ENCODE results near the gene WDR17.

The WDR17 gene

DNA sequence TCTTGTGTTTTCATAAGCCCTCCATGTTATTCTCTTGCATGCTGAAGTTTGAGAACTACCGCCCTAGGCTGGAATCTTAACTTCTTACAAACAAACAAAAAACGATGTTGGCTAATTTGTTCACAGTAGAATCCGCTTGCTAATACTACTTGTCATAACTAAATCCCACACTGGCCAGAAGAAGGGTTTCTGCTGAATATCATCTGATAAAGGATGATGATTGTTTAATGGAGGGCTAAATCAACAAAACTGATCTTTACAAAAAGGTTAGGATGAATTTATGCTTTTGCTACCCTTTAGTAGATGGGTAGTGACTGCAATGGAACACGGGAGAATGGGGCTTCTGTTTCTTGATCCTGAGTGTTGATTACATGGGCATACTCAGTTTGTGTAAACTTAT lies 87.5 kb downstream of the WDR17 start:
- H3K27ac ChIP-seq = no peak overlapping the region
- TF ChIP-seq ZFX (IDR thresholded peaks at IDR 0.05) (no peak), CTCF (conservative IDR thresholded peaks at IDR 0.05) (no peak)

GRCh38 chr4:176156656-176157055 lies 91.0 kb downstream of the WDR17 start:
- H3K27ac ChIP-seq = no peak overlapping the region
- no peak for TF ChIP-seq CTCF (conservative IDR thresholded peaks at IDR 0.05)
- TF ChIP-seq ZFX (IDR thresholded peaks at IDR 0.05) = no peak

DNA sequence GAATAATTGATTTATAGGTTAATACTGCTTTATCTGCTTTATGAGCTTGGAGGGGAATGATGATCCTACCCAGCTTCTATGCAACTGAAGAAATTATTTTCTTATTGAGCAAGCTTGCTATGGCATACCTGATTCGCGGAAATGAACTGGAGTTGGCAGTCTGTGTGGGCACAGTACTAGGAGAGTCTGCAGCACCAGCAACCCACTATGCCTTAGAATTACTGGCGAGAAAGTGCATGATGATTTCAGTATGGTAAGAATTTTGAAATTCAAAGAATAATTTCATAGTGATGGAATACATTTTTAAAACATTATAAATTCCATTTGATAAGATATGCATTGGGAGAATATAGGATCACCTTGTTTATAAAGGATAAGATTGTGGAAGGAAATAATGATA lies 97.4 kb downstream of the WDR17 start:
- TF ChIP-seq ZFX (IDR thresholded peaks at IDR 0.05) (no peak), CTCF (conservative IDR thresholded peaks at IDR 0.05) (no peak)
- no peak overlapping the region for H3K27ac ChIP-seq

DNA sequence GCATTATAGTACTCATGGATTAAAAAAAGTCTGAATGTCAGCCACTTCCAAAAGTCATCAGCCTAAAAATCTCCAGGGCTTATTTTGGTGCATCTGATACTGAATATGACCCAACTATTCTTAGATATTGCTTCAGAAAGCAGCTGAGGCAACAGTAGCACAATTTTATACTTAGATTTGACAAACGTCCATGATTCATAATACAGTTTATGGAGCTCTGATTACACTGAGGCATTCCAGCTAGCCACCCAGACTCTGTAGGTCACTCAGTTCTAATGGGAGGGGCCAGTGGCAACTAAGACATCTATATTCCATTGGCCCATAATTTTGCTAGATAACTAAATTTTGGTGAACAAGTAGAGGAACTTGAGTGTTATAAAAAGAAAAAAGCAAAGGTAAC lies 119.4 kb downstream of the WDR17 start:
- H3K27ac ChIP-seq = no peak overlapping the region
- TF ChIP-seq ZFX (IDR thresholded peaks at IDR 0.05) (no peak), CTCF (conservative IDR thresholded peaks at IDR 0.05) (no peak)

DNA sequence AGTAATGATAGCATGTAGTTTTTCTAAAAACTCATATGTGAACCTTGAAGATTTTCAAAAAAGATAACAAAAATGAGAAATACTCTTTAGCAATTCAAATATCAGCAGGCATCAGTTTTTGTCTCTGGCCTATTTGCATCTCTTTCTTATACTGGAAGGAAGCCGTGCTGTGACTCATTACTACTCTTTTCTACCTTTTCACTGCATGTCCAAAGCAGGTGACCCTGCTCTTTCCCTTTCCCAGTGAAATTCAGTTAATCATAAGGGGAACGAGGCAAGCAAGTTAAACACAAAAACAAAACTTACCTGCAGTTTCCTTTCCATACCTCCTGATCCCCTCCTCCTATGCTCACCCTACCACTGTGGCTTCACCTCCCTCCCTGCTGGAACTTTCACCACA lies 120.4 kb downstream of the WDR17 start:
- TF ChIP-seq CTCF (conservative IDR thresholded peaks at IDR 0.05) (no peak), ZFX (IDR thresholded peaks at IDR 0.05) (no peak)

DNA sequence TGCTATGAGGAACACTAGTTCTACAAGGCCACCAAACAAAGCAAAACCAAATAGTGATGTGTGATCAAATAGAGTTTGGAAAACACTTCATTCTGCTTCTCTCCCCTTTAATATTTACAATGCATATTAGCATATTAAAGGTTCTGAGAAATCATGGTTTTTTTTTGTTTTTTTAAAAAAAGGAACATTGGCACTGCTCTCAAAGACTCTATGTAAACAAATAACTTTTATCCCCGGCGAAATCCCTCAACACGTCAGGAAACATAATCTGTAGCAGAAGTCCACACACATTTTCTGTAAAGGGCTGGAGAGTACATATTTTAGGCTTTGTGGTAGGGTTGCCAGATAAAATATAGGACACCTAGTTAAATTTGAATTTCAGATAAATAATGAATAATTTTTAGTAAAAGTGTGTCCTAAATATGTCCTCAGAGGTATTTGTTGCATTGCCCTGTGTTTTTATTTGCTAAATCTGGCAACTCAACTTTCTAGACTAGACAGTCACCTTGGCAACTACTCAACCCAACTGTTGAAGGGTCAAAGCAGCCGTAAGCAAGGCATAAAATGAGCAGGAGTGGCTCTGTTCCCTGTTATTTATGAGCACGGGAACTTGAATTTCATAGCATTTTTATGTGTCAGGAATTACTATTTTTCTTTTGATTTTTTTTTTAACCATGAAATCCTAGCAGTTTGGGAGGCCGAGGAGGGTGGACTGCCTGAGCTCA lies 121.2 kb downstream of the WDR17 start:
- no peak for TF ChIP-seq ZFX (IDR thresholded peaks at IDR 0.05)
- no peak for TF ChIP-seq CTCF (conservative IDR thresholded peaks at IDR 0.05)
- no peak overlapping the region for H3K27ac ChIP-seq

More for the DNA sequence above, 120.4 kb downstream of the WDR17 start:
- H3K27ac ChIP-seq = no peak overlapping the region

DNA sequence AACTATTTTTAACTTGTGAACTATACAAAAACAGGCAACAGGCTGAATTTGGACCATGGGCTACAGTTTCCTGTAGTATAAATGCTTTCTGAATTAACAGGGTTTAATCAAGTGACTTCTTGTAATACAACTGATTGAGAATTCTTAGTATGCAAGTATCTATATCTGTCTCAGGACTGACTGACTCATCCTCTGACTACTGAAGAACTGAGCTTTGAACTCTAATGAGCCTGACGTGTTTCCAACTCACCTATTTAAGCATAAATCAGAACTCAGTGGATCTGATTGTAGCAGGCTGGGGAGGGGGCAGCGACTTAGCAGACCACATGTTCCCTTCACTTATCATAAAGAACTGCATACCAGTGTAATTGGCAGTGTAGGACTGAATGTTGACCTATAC lies 122.0 kb downstream of the WDR17 start:
- H3K27ac ChIP-seq = no peak overlapping the region
- TF ChIP-seq CTCF (conservative IDR thresholded peaks at IDR 0.05) (no peak), ZFX (IDR thresholded peaks at IDR 0.05) (no peak)

Data from C4-2B (cell line).